Endodermal cell (in vitro differentiated cells): ENCODE measurements around the gene MYBPC2. TPM values are rescaled to one million over a fixed set of nuclear protein-coding genes. Genes with fewer than 3 reads are reported as not detected.

ENCODE experiments used
- DNase-seq: peaks from one replicate; pipeline ENCODE4 v3.0.0-alpha.2; 2017
- H3K27ac ChIP-seq: 2 replicates; pipeline ENCODE4 v1.5.1; 2013; ENCODE audit warnings: mild to moderate bottlenecking, low read depth, low read length, moderate library complexity
- H3K27me3 ChIP-seq: 2 replicates; pipeline ENCODE4 v1.6.1; 2013; ENCODE audit warnings: mild to moderate bottlenecking, low read length, moderate library complexity; ENCODE audit not compliant: insufficient read depth, control insufficient read depth, poor library complexity, severe bottlenecking
- H3K36me3 ChIP-seq: 2 replicates; pipeline ENCODE4 v1.7.0; 2013; ENCODE audit warnings: mild to moderate bottlenecking, low read length, moderate library complexity; ENCODE audit not compliant: control insufficient read depth, insufficient read depth
- H3K4me1 ChIP-seq: one replicate; pipeline ENCODE4 v1.7.0; 2013; ENCODE audit warnings: low read length; ENCODE audit not compliant: control insufficient read depth, insufficient read depth
- H3K4me3 ChIP-seq: 2 replicates; pipeline ENCODE4 v1.5.1; 2013; ENCODE audit warnings: mild to moderate bottlenecking, low read length, moderate library complexity
- H3K9ac ChIP-seq: 2 replicates; pipeline ENCODE4 v1.6.1; 2013; ENCODE audit warnings: mild to moderate bottlenecking, low read length, moderate library complexity; ENCODE audit not compliant: poor library complexity, severe bottlenecking; ENCODE audit errors: extremely low read depth
- H3K9me3 ChIP-seq: 2 replicates; pipeline ENCODE4 v1.6.1; 2013; ENCODE audit warnings: mild to moderate bottlenecking, low read length, moderate library complexity; ENCODE audit not compliant: control insufficient read depth
- H3K27ac Mint-ChIP-seq: 2 replicates; pipeline ENCODE4 v1.8.0; 2020; ENCODE audit warnings: mixed read lengths
- H3K27me3 Mint-ChIP-seq: 2 replicates; pipeline ENCODE4 v1.8.0; 2021; ENCODE audit warnings: mild to moderate bottlenecking, mixed read lengths; ENCODE audit not compliant: insufficient read depth
- H3K36me3 Mint-ChIP-seq: 2 replicates; pipeline ENCODE4 v1.8.0; 2020; ENCODE audit warnings: low read depth, mixed read lengths
- H3K4me1 Mint-ChIP-seq: 2 replicates; pipeline ENCODE4 v1.8.0; 2020; ENCODE audit warnings: mixed read lengths
- H3K4me3 Mint-ChIP-seq: 2 replicates; pipeline ENCODE4 v1.8.0; 2020; ENCODE audit warnings: mild to moderate bottlenecking, moderate library complexity, mixed read lengths
- H3K9me3 Mint-ChIP-seq: 2 replicates; pipeline ENCODE4 v1.8.0; 2020; ENCODE audit warnings: mild to moderate bottlenecking, mixed read lengths
- WGBS, 2 experiments: methylation state at CpG; one replicate each; pipeline versions ENCODE4 v1.1.5 to v1.1.7; 2013; ENCODE audit warnings: missing lambda C conversion rate in 2 of 2, mixed read lengths in 1 of 2; ENCODE audit not compliant: insufficient coverage in 1 of 2, insufficient read length in 1 of 2; 5-methylcytosine and 5-hydroxymethylcytosine counted together
- total RNA-seq, 2 donors: library from RNA; stranded (reverse); fragmentation: NEBNext Ultra II Directional in 1 of 2; extraction: Animal tissue kit (Norgen Biotek cat#: 25700) in 1 of 2; gene quantifications; 2 replicates in 1 of 2; 3 replicates in 1 of 2; pipeline ENCODE4 v1.2.1, GENCODE V29; 2021
- TF ChIP-seq, protein P1 (sequence below): fragments of 200-600 bp; sonication (generic); conservative IDR thresholded peaks from 2 replicates; pipeline ENCODE4 v1.5.0; 2021; ENCODE audit warnings: antibody characterized with exemption, mild to moderate bottlenecking

Gene MYBPC2
- total RNA-seq, 2 donors from 2014 or later, result 1.9 to 2.3 TPM

GRCh38 chr19:50476907-50477238, 44.2 kb downstream of the MYBPC2 start:
- TF ChIP-seq, protein P1, sequence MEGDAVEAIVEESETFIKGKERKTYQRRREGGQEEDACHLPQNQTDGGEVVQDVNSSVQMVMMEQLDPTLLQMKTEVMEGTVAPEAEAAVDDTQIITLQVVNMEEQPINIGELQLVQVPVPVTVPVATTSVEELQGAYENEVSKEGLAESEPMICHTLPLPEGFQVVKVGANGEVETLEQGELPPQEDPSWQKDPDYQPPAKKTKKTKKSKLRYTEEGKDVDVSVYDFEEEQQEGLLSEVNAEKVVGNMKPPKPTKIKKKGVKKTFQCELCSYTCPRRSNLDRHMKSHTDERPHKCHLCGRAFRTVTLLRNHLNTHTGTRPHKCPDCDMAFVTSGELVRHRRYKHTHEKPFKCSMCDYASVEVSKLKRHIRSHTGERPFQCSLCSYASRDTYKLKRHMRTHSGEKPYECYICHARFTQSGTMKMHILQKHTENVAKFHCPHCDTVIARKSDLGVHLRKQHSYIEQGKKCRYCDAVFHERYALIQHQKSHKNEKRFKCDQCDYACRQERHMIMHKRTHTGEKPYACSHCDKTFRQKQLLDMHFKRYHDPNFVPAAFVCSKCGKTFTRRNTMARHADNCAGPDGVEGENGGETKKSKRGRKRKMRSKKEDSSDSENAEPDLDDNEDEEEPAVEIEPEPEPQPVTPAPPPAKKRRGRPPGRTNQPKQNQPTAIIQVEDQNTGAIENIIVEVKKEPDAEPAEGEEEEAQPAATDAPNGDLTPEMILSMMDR, result no peak
- peaks cover 39% of the 10 kb centered on the region for H3K36me3 Mint-ChIP-seq
- peak overlapping the region; percentile 91 for H3K4me3 ChIP-seq
- peaks cover 5% of the 10 kb centered on the region for H3K27me3 Mint-ChIP-seq
- H3K27me3 ChIP-seq, result no peaks in the 10 kb centered on the region
- H3K27ac ChIP-seq, result peak overlapping the region; percentile 91
- H3K9ac ChIP-seq, result peak overlapping the region; percentile 85
- peaks cover 17% of the 10 kb centered on the region for H3K9me3 ChIP-seq
- DNase-seq, result no peak
- H3K4me3 Mint-ChIP-seq, result peak overlapping the region; percentile 98
- peaks cover 26% of the 10 kb centered on the region for H3K9me3 Mint-ChIP-seq
- no peaks in the 10 kb centered on the region for H3K4me1 ChIP-seq
- H3K36me3 ChIP-seq, result peaks cover 20% of the 10 kb centered on the region
- WGBS, 2 experiments, result 3 to 30% methylated on average over 10 to 20 of the region's 20 CpGs
- H3K4me1 Mint-ChIP-seq, result peaks cover 3% of the 10 kb centered on the region
- H3K27ac Mint-ChIP-seq, result peak overlapping the region; percentile 99

- H3K27me3 Mint-ChIP-seq, result peaks cover 5% of the 10 kb centered on the region
- peaks cover 3% of the 10 kb centered on the region for H3K4me1 Mint-ChIP-seq
- H3K9me3 Mint-ChIP-seq, result peaks cover 26% of the 10 kb centered on the region
- H3K4me1 ChIP-seq, result no peaks in the 10 kb centered on the region
- H3K9ac ChIP-seq, result no peak overlapping the region
- WGBS, 2 experiments, result 92 to 94% methylated on average over 14 to 17 of the region's 17 CpGs
- H3K27ac ChIP-seq, result no peak overlapping the region
- DNase-seq, result no peak
- no peak overlapping the region for H3K27ac Mint-ChIP-seq
- H3K9me3 ChIP-seq, result peaks cover 16% of the 10 kb centered on the region
- H3K36me3 ChIP-seq, result peaks cover 22% of the 10 kb centered on the region
- H3K4me3 Mint-ChIP-seq, result peak overlapping the region; percentile 98
- TF ChIP-seq, protein P1, result no peak
- no peak overlapping the region for H3K4me3 ChIP-seq
- peaks cover 46% of the 10 kb centered on the region for H3K36me3 Mint-ChIP-seq
- no peaks in the 10 kb centered on the region for H3K27me3 ChIP-seq
Measured at GRCh38 chr19:50477751-50478515, 45.2 kb downstream of the MYBPC2 start.

- DNase-seq, result peak; percentile 86
- H3K36me3 Mint-ChIP-seq, result peaks cover 52% of the 10 kb centered on the region
- TF ChIP-seq, protein P1, result peak; percentile 77
- H3K9me3 Mint-ChIP-seq, result peaks cover 26% of the 10 kb centered on the region
- Histone ChIP-seq H3K9ac (no peak overlapping the region), H3K36me3 (peaks cover 27% of the 10 kb centered on the region), H3K9me3 (peaks cover 16% of the 10 kb centered on the region), H3K4me3 (no peak overlapping the region), H3K4me1 (no peaks in the 10 kb centered on the region), H3K27me3 (no peaks in the 10 kb centered on the region), H3K27ac (no peak overlapping the region)
- H3K4me3 Mint-ChIP-seq, result peak overlapping the region; percentile 17
- 88 to 95% methylated on average over 8 to 19 of the region's 19 CpGs for WGBS, 2 experiments
- H3K27me3 Mint-ChIP-seq, result no peaks in the 10 kb centered on the region
- peak overlapping the region; percentile 58 for H3K27ac Mint-ChIP-seq
- peaks cover 3% of the 10 kb centered on the region for H3K4me1 Mint-ChIP-seq
Measured at GRCh38 chr19:50478901-50479715, 46.4 kb downstream of the MYBPC2 start.
